Right lobe of liver (tissue), 6 donors: ENCODE data around the gene PNISR. TPM values are rescaled to one million over a fixed set of nuclear protein-coding genes. Genes with fewer than 3 reads are reported as not detected.

Source experiments
- ATAC-seq, 4 donors: fragments of 200-7000 bp; cut with Tn5 transposase; one replicate each; pipeline ENCODE4 v1.9.1; 2020; ENCODE audit warnings: mild to moderate bottlenecking in 4 of 4, moderate library complexity in 4 of 4
- DNase-seq, 3 donors: peaks; one replicate each; pipeline ENCODE4 v3.0.0-alpha.2; 2020
- H3K27ac ChIP-seq, 3 donors: fragments of 200-600 bp; one replicate each; pipeline ENCODE4 v1.8.0; 2022
- H3K27me3 ChIP-seq, 2 donors: fragments of 200-600 bp; one replicate each; pipeline ENCODE4 v1.8.0; 2022
- H3K36me3 ChIP-seq, 4 donors: fragments of 200-600 bp; sonication (generic) in 1 of 4; one replicate each; pipeline versions ENCODE4 v1.5.1 to v1.8.0; 2017 to 2022; ENCODE audit warnings: control low read depth in 1 of 4
- H3K4me1 ChIP-seq, 4 donors: fragments of 200-600 bp; sonication (generic) in 1 of 4; one replicate each; pipeline versions ENCODE4 v1.5.1 to v1.8.0; 2017 to 2022; ENCODE audit warnings: control low read depth in 1 of 4
- H3K4me3 ChIP-seq, 3 donors: fragments of 200-600 bp; one replicate each; pipeline ENCODE4 v1.8.0; 2022
- H3K9me3 ChIP-seq, 4 donors: fragments of 200-600 bp; sonication (generic) in 1 of 4; one replicate each; pipeline versions ENCODE4 v1.5.1 to v1.8.0; 2017 to 2022; ENCODE audit warnings: control low read depth in 1 of 4
- CTCF ChIP-seq, 4 donors: fragments of 200-600 bp in 3 of 4; fragments of 450-650 bp in 1 of 4; IDR thresholded peaks; one replicate each; pipeline versions ENCODE4 v1.5.1 to v1.8.0; 2016 to 2022; ENCODE audit warnings: antibody characterized with exemption in 4 of 4, mild to moderate bottlenecking in 2 of 4
- POLR2A ChIP-seq: fragments of 450-650 bp; IDR thresholded peaks from one replicate; pipeline ENCODE4 v1.6.1; 2017; ENCODE audit warnings: antibody characterized with exemption, mild to moderate bottlenecking
- WGBS: methylation state at CpG from one replicate; pipeline ENCODE4 v1.1.6; 2018; ENCODE audit warnings: low coverage, low lambda C conversion rate; ENCODE audit not compliant: insufficient coverage; ENCODE audit errors: missing lambda C conversion rate; 5-methylcytosine and 5-hydroxymethylcytosine counted together
- intact Hi-C, 2 donors: fragments of 100-400 bp; cut with DNase I; formaldehyde crosslinking; loops; one replicate each; pipeline versions ENCODE4 v1.11.2 to v1.14.1; 2022
- total RNA-seq, 6 experiments: library from RNA; depleted of rRNA in 2 of 6; stranded (reverse); fragments of >200 nt in 2 of 6; fragmentation: NEBNext Ultra II Directional in 3 of 6; extraction: Animal tissue kit (Norgen Biotek cat#: 25700) in 3 of 6; gene quantifications; one replicate each; pipeline versions ENCODE4 v1.1.0 to v1.2.4, GENCODE V29; 2016 to 2023
- donor health status: DM: no; HTN: yes; CAD: no.
- donor health status: DM: no; HTN: no; CAD: no.
- donor health status: DM: no; HTN: no; CAD: no.
- donor health status: DM: no; HTN: yes; CAD: no.
- donor health status: DM: no; HTN: yes; CAD: no.

Gene PNISR
- total RNA-seq, 6 experiments from 2014 or later: 26.8 to 43.3 (median 33.9) TPM

- DNase-seq: no peak
- Histone ChIP-seq H3K27me3 (no peaks in the 10 kb centered on the region), H3K4me3 (no peak overlapping the region), H3K36me3 (no peaks in the 10 kb centered on the region), H3K9me3 (no peaks in the 10 kb centered on the region), H3K4me1 (peaks cover 0 to 25% (median 4%) of the 10 kb centered on the region in 4 donors), H3K27ac (no peak overlapping the region)
- TF ChIP-seq POLR2A: no peak
- TF ChIP-seq CTCF (IDR thresholded peaks at IDR 0.05): no peak
- intact Hi-C loops: no loop called here
- no peak for ATAC-seq
- 65% methylated on average over 2 of the region's 2 CpGs for WGBS
Observed at GRCh38 chr6:99416226-99416625, 8.9 kb downstream of the PNISR start.

- H3K27ac ChIP-seq: no peak overlapping the region
- peaks cover 0 to 7% (median 0%) of the 10 kb centered on the region in 4 donors for H3K36me3 ChIP-seq
- no peak for TF ChIP-seq CTCF (IDR thresholded peaks at IDR 0.05)
- TF ChIP-seq POLR2A: no peak
- DNase-seq (no peak), ATAC-seq (no peak)
- intact Hi-C loops: no loop called here
- no peaks in the 10 kb centered on the region for H3K27me3 ChIP-seq
- no peaks in the 10 kb centered on the region for H3K9me3 ChIP-seq
- H3K4me1 ChIP-seq: peaks cover 0 to 17% (median 4%) of the 10 kb centered on the region in 4 donors
- no peak overlapping the region for H3K4me3 ChIP-seq
Observed at GRCh38 chr6:99415446-99415845, 9.7 kb downstream of the PNISR start.

DNA sequence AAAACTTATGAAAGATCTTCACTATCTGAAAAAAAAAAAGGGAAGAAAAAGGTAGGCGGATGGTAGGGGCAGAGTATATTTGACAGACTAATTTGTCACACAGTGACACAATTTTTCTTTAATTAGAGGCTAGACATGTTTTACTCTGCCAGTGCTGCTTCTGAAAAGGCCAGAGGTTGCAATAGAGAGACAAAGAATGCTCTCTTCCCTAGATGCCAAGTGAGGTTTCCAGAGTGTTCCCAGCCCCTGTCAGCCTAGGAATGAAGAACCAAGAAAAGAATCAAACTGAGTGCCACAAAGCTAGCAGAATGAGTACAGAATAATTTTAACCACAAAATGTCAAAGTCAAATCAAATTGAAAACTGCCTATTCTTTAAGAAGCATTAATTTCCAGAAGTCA lies 13.0 kb downstream of the PNISR start:
- Histone ChIP-seq H3K36me3 (peaks cover 4 to 34% (median 13%) of the 10 kb centered on the region in 4 donors), H3K27ac (no peak overlapping the region), H3K4me1 (peaks cover 0 to 20% (median 4%) of the 10 kb centered on the region in 4 donors), H3K4me3 (no peak overlapping the region), H3K27me3 (no peaks in the 10 kb centered on the region), H3K9me3 (no peaks in the 10 kb centered on the region)
- no peak for DNase-seq
- intact Hi-C loops: no loop called here
- TF ChIP-seq CTCF (IDR thresholded peaks at IDR 0.05) (no peak), POLR2A (no peak)
- 67% methylated on average over 1 of the region's 1 CpG for WGBS
- no peak for ATAC-seq

- intact Hi-C loops: no loop called here
- no peak overlapping the region for H3K27ac ChIP-seq
- TF ChIP-seq POLR2A (no peak), CTCF (IDR thresholded peaks at IDR 0.05) (no peak)
- no peak overlapping the region for H3K4me3 ChIP-seq
- DNase-seq (no peak), ATAC-seq (peak in 1 of 4 donors; percentile 25)
- H3K27me3 ChIP-seq: no peaks in the 10 kb centered on the region
- no peaks in the 10 kb centered on the region for H3K9me3 ChIP-seq
- H3K36me3 ChIP-seq: peaks cover 14 to 58% (median 29%) of the 10 kb centered on the region in 4 donors
- H3K4me1 ChIP-seq: peaks cover 0 to 7% (median 3%) of the 10 kb centered on the region in 4 donors
Observed at GRCh38 chr6:99409672-99410071, 15.4 kb downstream of the PNISR start.

DNA sequence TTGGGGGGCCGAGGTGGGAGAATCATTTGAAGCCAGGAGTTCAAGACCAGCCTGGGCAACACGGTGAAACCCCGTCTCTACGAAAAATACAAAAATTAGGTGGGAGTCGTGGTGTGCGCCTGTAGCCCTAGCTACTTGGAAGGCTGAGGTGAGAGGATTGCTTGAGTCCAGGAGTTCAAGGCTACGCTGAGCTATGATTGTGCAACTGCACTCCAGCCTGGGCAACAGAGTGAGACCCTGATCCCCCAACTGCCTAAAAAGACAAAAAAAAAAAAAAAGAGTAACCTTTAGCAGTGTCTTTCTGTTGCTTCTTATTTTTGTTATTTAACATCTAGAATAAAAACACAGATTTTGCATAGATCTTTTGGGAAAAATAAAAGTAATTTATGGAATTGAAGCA lies 18.0 kb downstream of the PNISR start:
- Histone ChIP-seq H3K36me3 (peaks cover 17 to 84% (median 44%) of the 10 kb centered on the region in 4 donors), H3K9me3 (no peaks in the 10 kb centered on the region), H3K27ac (no peak overlapping the region), H3K4me1 (peaks cover 0 to 6% (median 0%) of the 10 kb centered on the region in 4 donors), H3K27me3 (no peaks in the 10 kb centered on the region), H3K4me3 (no peak overlapping the region)
- ATAC-seq (no peak), DNase-seq (no peak)
- intact Hi-C loops: no loop called here
- WGBS: 73% methylated on average over 7 of the region's 7 CpGs
- no peak for TF ChIP-seq CTCF (IDR thresholded peaks at IDR 0.05)
- no peak for TF ChIP-seq POLR2A
